ENCODE data around the gene SLC26A3.

SLC26A3 gene

GRCh38 chr7:107830420-107830819 lies 27.4 kb upstream of the SLC26A3 start:
- Histone ChIP-seq H2AFZ (ENCODE audit: low read length) (no peak overlapping the region), H3K4me2 (ENCODE audit: low read depth, low read length) (no peak overlapping the region), H3K9me2 (replicated peaks; ENCODE audit: insufficient read depth, low read length) (no peaks in the 10 kb centered on the region), H3K27me3 (replicated peaks; ENCODE audit: insufficient read depth, low read length) (no peaks in the 10 kb centered on the region), H3K27ac (ENCODE audit: low read length) (no peak overlapping the region), H4K20me1 (ENCODE audit: insufficient read depth, low read length) (no peaks in the 10 kb centered on the region), H3K4me3 (ENCODE audit: low read length) (no peak overlapping the region), H3K79me2 (ENCODE audit: low read length) (no peaks in the 10 kb centered on the region), H3K36me3 (replicated peaks; ENCODE audit: insufficient read depth, low read length) (no peaks in the 10 kb centered on the region), H3K4me1 (ENCODE audit: low read length) (no peaks in the 10 kb centered on the region), H3F3A (ENCODE audit: insufficient read depth, low read length) (no peaks in the 10 kb centered on the region), H3K9ac (ENCODE audit: low read length) (no peak overlapping the region), H3K9me3 (replicated peaks; ENCODE audit: insufficient read depth, low read length) (no peaks in the 10 kb centered on the region)
- TF ChIP-seq EZH2phosphoT487 (IDR thresholded peaks at IDR 0.05; ENCODE audit: low read length) (no peak), EZH2 (optimal IDR thresholded peaks at IDR 0.05; ENCODE audit: low read depth, low read length) (no peak), CTCF (IDR thresholded peaks at IDR 0.05; ENCODE audit: low read length) (no peak)
- no peak for DNase-seq

- no peak for DNase-seq
- Histone ChIP-seq H3K36me3 (replicated peaks; ENCODE audit: insufficient read depth, low read length) (no peaks in the 10 kb centered on the region), H3F3A (ENCODE audit: insufficient read depth, low read length) (no peaks in the 10 kb centered on the region)
Observed at GRCh38 chr7:107828540-107828939, 25.5 kb upstream of the SLC26A3 start.

GRCh38 chr7:107827501-107827900 lies 24.5 kb upstream of the SLC26A3 start:
- Histone ChIP-seq H3F3A (ENCODE audit: insufficient read depth, low read length) (no peaks in the 10 kb centered on the region), H3K9me3 (replicated peaks; ENCODE audit: insufficient read depth, low read length) (no peaks in the 10 kb centered on the region), H3K4me3 (ENCODE audit: low read length) (no peak overlapping the region), H4K20me1 (ENCODE audit: insufficient read depth, low read length) (no peaks in the 10 kb centered on the region), H3K4me1 (ENCODE audit: low read length) (no peaks in the 10 kb centered on the region), H3K27ac (ENCODE audit: low read length) (no peak overlapping the region), H3K4me2 (ENCODE audit: low read depth, low read length) (no peak overlapping the region), H3K79me2 (ENCODE audit: low read length) (no peaks in the 10 kb centered on the region), H3K27me3 (replicated peaks; ENCODE audit: insufficient read depth, low read length) (no peaks in the 10 kb centered on the region), H3K9ac (ENCODE audit: low read length) (no peak overlapping the region), H3K36me3 (replicated peaks; ENCODE audit: insufficient read depth, low read length) (no peaks in the 10 kb centered on the region), H3K9me2 (replicated peaks; ENCODE audit: insufficient read depth, low read length) (no peaks in the 10 kb centered on the region), H2AFZ (ENCODE audit: low read length) (no peak overlapping the region)
- TF ChIP-seq EZH2phosphoT487 (IDR thresholded peaks at IDR 0.05; ENCODE audit: low read length) (no peak), EZH2 (optimal IDR thresholded peaks at IDR 0.05; ENCODE audit: low read depth, low read length) (no peak), CTCF (IDR thresholded peaks at IDR 0.05; ENCODE audit: low read length) (no peak)
- no peak for DNase-seq

More at GRCh38 chr7:107828540-107828939, 25.5 kb upstream of the SLC26A3 start:
- Histone ChIP-seq H3K79me2 (ENCODE audit: low read length) (no peaks in the 10 kb centered on the region), H3K4me3 (ENCODE audit: low read length) (no peak overlapping the region), H3K9me2 (replicated peaks; ENCODE audit: insufficient read depth, low read length) (no peaks in the 10 kb centered on the region), H2AFZ (ENCODE audit: low read length) (no peak overlapping the region), H3K27ac (ENCODE audit: low read length) (no peak overlapping the region), H3K9me3 (replicated peaks; ENCODE audit: insufficient read depth, low read length) (no peaks in the 10 kb centered on the region), H3K4me2 (ENCODE audit: low read depth, low read length) (no peak overlapping the region), H3K27me3 (replicated peaks; ENCODE audit: insufficient read depth, low read length) (no peaks in the 10 kb centered on the region), H3K9ac (ENCODE audit: low read length) (no peak overlapping the region), H3K4me1 (ENCODE audit: low read length) (no peaks in the 10 kb centered on the region), H4K20me1 (ENCODE audit: insufficient read depth, low read length) (no peaks in the 10 kb centered on the region)
- TF ChIP-seq CTCF (IDR thresholded peaks at IDR 0.05; ENCODE audit: low read length) (no peak), EZH2 (optimal IDR thresholded peaks at IDR 0.05; ENCODE audit: low read depth, low read length) (no peak), EZH2phosphoT487 (IDR thresholded peaks at IDR 0.05; ENCODE audit: low read length) (no peak)
